Mucosa of stomach (tissue), 1 donor: ENCODE data around the gene AHR.
"Not testable (repeated sequence)": the region's sequence is repeated elsewhere in the genome, so short reads cannot be mapped to it uniquely, and the experiment has no call there.

ENCODE experiments used
- H3K27me3 ChIP-seq: one replicate; pipeline ENCODE4 v1.7.0; 2013; ENCODE audit warnings: mild to moderate bottlenecking, low read length; ENCODE audit not compliant: control insufficient read depth, insufficient read depth
- H3K36me3 ChIP-seq: one replicate; pipeline ENCODE4 v1.7.0; 2013; ENCODE audit warnings: low read length; ENCODE audit not compliant: control insufficient read depth, insufficient read depth
- H3K4me1 ChIP-seq: one replicate; pipeline ENCODE4 v1.7.0; 2013; ENCODE audit warnings: mild to moderate bottlenecking, low read length; ENCODE audit not compliant: control insufficient read depth, insufficient read depth
- H3K4me3 ChIP-seq: one replicate; pipeline ENCODE4 v1.7.0; 2013; ENCODE audit warnings: low read length
- H3K9ac ChIP-seq: one replicate; pipeline ENCODE4 v1.7.0; 2013; ENCODE audit warnings: mild to moderate bottlenecking, low read length, moderate library complexity
- H3K9me3 ChIP-seq: one replicate; pipeline ENCODE4 v1.7.0; 2013; ENCODE audit warnings: mild to moderate bottlenecking, low read length, moderate library complexity; ENCODE audit not compliant: control insufficient read depth
- donor health status: Pancreatic carcinoma.

The AHR gene

DNA sequence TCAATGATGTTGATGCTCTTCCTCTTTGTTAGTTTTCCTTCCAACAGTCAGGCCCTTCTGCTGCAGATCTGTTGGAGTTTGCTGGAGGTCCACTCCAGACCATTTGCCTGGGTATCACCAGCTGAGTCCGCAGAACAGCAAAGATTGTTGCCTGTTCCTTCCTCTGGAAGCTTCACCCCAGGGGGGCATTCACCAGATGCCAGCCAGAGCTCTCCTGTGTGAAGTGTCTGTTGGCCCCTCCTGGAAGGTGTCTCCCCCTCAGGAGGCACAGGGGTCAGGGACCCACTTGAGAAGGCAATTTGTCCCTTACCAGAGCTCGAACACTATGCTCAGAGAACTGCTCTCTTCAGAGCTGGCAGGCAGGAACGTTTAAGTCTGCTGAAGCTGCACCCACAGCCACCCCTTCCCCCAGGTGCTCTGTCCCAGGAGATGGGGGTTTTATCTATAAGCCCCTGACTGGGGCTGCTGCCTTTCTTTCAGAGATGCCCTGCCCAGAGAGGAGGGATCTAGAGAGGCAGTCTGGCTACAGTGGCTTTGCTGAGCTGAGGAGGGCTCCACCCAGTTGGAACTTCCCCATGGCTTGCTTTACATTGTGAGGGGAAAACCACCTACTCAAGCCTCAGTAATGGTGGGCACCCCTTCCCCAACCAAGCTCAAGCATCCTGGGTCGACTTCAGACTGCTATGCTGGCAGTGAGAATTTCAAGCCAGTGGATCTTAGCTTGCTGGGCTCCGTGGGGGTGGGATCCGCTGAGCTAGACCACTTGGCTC lies 55.4 kb downstream of the AHR start:
- H3K4me1 ChIP-seq, result peaks cover 12% of the 10 kb centered on the region
- H3K9me3 ChIP-seq, H3K27me3 ChIP-seq, H3K36me3 ChIP-seq, H3K4me3 ChIP-seq, H3K9ac ChIP-seq: not testable (repeated sequence)

GRCh38 chr7:17354473-17354872 lies 56.0 kb downstream of the AHR start:
- Histone ChIP-seq H3K9ac (no peak overlapping the region), H3K9me3 (no peaks in the 10 kb centered on the region), H3K4me3 (no peak overlapping the region)

DNA sequence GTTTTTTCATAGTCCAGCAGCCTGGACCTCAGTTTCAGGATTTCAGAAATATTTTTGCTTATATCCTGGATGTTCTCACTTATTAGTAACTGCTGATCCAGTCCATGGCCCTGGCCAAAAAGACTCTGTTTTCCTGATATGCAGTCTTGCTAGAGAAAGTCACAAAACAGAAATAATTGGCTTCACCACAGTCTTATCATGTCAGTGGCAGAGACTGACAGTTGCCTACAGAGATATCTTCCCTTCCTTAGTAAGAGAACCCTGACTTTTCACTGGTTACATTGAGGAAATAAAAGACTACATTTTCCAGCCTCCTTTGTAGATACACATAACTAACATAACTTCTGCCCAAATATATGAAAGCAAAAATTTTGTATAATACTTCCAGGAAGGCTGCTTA lies 56.6 kb downstream of the AHR start:
- H3K4me3 ChIP-seq, result no peak overlapping the region
- H3K4me1 ChIP-seq, result peaks cover 12% of the 10 kb centered on the region
- H3K9ac ChIP-seq, result no peak overlapping the region
- no peaks in the 10 kb centered on the region for H3K27me3 ChIP-seq
- H3K9me3 ChIP-seq, result no peaks in the 10 kb centered on the region
- H3K36me3 ChIP-seq, result no peaks in the 10 kb centered on the region

More at GRCh38 chr7:17354473-17354872, 56.0 kb downstream of the AHR start:
- H3K27me3 ChIP-seq, result no peaks in the 10 kb centered on the region
- H3K4me1 ChIP-seq, result peaks cover 12% of the 10 kb centered on the region
- no peaks in the 10 kb centered on the region for H3K36me3 ChIP-seq

- H3K9ac ChIP-seq, result no peak overlapping the region
- H3K27me3 ChIP-seq, result no peaks in the 10 kb centered on the region
- peaks cover 12% of the 10 kb centered on the region for H3K4me1 ChIP-seq
- H3K9me3 ChIP-seq, result no peaks in the 10 kb centered on the region
- H3K36me3 ChIP-seq, result no peaks in the 10 kb centered on the region
- no peak overlapping the region for H3K4me3 ChIP-seq
Observed at GRCh38 chr7:17357952-17358351, 59.5 kb downstream of the AHR start.

- H3K9ac ChIP-seq, result no peak overlapping the region
- H3K27me3 ChIP-seq, result no peaks in the 10 kb centered on the region
Observed at GRCh38 chr7:17359610-17360009, 61.2 kb downstream of the AHR start.

GRCh38 chr7:17362439-17363105 lies 64.1 kb downstream of the AHR start:
- Histone ChIP-seq H3K4me1 (peaks cover under 1% of the 10 kb centered on the region), H3K36me3 (no peaks in the 10 kb centered on the region), H3K9me3 (no peaks in the 10 kb centered on the region), H3K4me3 (no peak overlapping the region), H3K27me3 (no peaks in the 10 kb centered on the region), H3K9ac (no peak overlapping the region)

More at GRCh38 chr7:17359610-17360009, 61.2 kb downstream of the AHR start:
- Histone ChIP-seq H3K36me3 (no peaks in the 10 kb centered on the region), H3K4me1 (peaks cover 4% of the 10 kb centered on the region), H3K4me3 (no peak overlapping the region), H3K9me3 (no peaks in the 10 kb centered on the region)

- Histone ChIP-seq H3K9ac (no peak overlapping the region), H3K4me3 (no peak overlapping the region), H3K9me3 (no peaks in the 10 kb centered on the region), H3K36me3 (no peaks in the 10 kb centered on the region), H3K27me3 (no peaks in the 10 kb centered on the region), H3K4me1 (peaks cover 16% of the 10 kb centered on the region)
Observed at GRCh38 chr7:17364671-17365070, 66.2 kb downstream of the AHR start.

- no peaks in the 10 kb centered on the region for H3K36me3 ChIP-seq
- H3K9me3 ChIP-seq, result no peaks in the 10 kb centered on the region
- H3K4me1 ChIP-seq, result peaks cover 26% of the 10 kb centered on the region
- H3K4me3 ChIP-seq, result no peak overlapping the region
- no peak overlapping the region for H3K9ac ChIP-seq
- no peaks in the 10 kb centered on the region for H3K27me3 ChIP-seq
Observed at GRCh38 chr7:17365775-17366174, 67.3 kb downstream of the AHR start.

DNA sequence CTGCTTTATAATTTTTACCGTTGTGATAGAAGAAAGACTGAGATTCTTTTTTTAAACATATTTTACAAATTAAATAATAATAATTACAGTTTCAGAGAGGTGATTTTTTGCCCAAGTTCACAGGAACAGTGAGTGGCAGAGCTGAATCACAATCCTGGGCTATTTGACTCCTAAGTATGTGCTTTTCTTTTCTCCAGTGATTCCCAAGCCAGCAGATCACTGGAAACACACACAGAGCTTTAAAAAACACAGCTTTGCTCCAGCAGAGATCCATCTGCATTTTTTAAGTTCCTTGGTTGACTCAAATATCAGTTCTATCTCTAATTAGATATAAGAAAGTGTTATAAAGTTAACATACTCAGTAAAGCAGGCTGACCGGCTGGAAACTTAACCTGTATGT lies 69.0 kb downstream of the AHR start:
- H3K36me3 ChIP-seq, result no peaks in the 10 kb centered on the region
- H3K27me3 ChIP-seq, result no peaks in the 10 kb centered on the region
- H3K9me3 ChIP-seq, result no peaks in the 10 kb centered on the region
- H3K4me3 ChIP-seq, result no peak overlapping the region
- H3K4me1 ChIP-seq, result peaks cover 33% of the 10 kb centered on the region
- no peak overlapping the region for H3K9ac ChIP-seq

GRCh38 chr7:17368856-17369524 lies 70.5 kb downstream of the AHR start:
- Histone ChIP-seq H3K9ac (no peak overlapping the region), H3K27me3 (no peaks in the 10 kb centered on the region)

DNA sequence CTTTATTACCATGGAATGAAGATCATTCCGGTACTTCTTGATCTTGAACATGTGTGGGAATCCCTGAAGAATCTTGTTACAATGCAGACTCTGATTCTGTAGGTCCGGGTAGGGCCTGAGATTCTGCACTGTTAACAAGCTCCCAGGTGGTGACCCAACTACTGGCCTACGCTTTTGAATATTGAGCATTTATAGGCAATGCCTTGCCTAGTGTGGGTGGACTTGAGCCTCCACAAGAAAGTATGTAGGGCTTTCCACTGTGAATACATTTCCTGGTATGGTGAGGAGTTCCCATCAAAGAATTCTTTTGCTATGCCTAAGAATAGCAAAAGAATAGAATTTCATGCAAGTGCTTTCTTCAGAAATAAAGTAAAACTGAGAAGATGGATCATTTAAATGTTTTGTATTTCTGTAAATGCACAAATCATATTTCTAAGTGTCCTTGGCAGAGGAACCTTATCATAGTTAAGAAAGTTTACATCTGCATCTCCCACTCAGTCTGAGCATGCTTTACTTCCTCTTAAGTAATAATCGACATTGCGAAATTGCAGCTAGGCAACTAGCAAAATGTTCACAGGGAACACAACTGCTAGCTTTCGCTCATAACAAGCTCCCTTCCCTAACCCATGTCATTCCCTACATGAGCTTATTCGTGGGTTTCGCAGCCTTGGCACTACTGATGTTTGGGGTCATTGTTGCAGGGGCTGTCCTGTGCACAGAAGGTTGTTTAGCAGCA lies 71.4 kb downstream of the AHR start:
- no peaks in the 10 kb centered on the region for H3K36me3 ChIP-seq

More at GRCh38 chr7:17368856-17369524, 70.5 kb downstream of the AHR start:
- no peaks in the 10 kb centered on the region for H3K9me3 ChIP-seq
- H3K4me3 ChIP-seq, result no peak overlapping the region
- H3K4me1 ChIP-seq, result peaks cover 33% of the 10 kb centered on the region
- no peaks in the 10 kb centered on the region for H3K36me3 ChIP-seq

More for the DNA sequence above, 71.4 kb downstream of the AHR start:
- Histone ChIP-seq H3K9me3 (no peaks in the 10 kb centered on the region), H3K27me3 (no peaks in the 10 kb centered on the region), H3K9ac (no peak overlapping the region), H3K4me1 (peaks cover 33% of the 10 kb centered on the region), H3K4me3 (no peak overlapping the region)
